ENCODE results near the gene ATP6V0C. TPM values are rescaled to one million over a fixed set of nuclear protein-coding genes. Genes with fewer than 3 reads are reported as not detected.

ATP6V0C gene
- total RNA-seq, 1 donor from 2014 or later = 311 TPM

DNA sequence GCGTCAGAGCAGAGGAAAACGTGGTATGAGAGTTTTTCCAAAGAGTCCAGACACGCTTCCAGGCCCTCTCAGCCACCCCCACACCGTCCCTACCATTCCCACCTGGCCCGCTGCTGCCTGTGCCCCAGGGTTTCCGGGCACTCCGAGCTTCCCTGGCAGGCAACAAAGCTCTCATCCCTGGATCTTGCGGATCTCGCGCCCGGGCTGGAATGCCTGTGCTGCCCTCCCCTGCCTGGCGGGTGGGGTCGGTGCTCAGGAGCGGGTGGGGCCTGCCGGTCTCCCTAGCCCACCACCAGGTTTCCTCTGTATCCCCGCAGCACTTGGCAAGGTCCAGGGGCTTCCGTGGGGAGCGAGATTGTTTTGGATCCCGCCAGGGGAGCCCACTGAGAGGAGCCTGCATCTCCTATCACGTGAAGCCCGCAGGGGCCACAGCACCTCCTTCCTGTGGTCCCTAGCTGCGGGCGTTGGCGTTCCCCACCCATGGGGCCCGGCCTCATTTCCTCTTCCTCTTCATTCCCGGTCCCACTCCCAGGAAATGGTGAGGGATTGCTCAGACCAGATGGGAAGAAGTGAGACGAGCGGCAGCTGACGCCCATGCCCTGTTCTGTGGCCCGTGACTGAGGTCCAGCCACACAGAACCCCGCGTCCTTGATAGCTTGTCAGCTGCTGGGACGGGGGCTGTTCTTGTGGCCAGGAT lies 27.8 kb upstream of the ATP6V0C start:
- no peak overlapping the region for H3K27ac Mint-ChIP-seq (ENCODE audit: unreplicated experiment)
- Histone ChIP-seq H3K9ac (ENCODE audit: low read length) (no peak overlapping the region), H3K36me3 (ENCODE audit: insufficient read depth, low read length) (no peaks in the 10 kb centered on the region), H4K20me1 (ENCODE audit: insufficient read depth, low read length) (peaks cover 75% of the 10 kb centered on the region), H3K4me3 (ENCODE audit: insufficient read depth, low read depth, low read length) (no peak overlapping the region), H3K4me2 (ENCODE audit: low read length) (no peak overlapping the region), H3K27ac (ENCODE audit: low read depth, low read length) (no peak overlapping the region), H2AFZ (ENCODE audit: low read depth, low read length) (no peak overlapping the region), H3K9me3 (ENCODE audit: insufficient read depth, low read depth, low read length) (no peaks in the 10 kb centered on the region), H3K4me1 (ENCODE audit: insufficient read depth, low read length) (peaks cover 12% of the 10 kb centered on the region), H3K79me2 (ENCODE audit: insufficient read depth, low read length) (peaks cover 2% of the 10 kb centered on the region), H3K27me3 (ENCODE audit: insufficient read depth, low read length) (no peaks in the 10 kb centered on the region)
- H3K4me1 Mint-ChIP-seq (ENCODE audit: low read depth, unreplicated experiment) = peaks cover 5% of the 10 kb centered on the region
- no peak for FAIRE-seq
- H3K9me3 Mint-ChIP-seq (ENCODE audit: unreplicated experiment) = no peaks in the 10 kb centered on the region
- TF ChIP-seq EZH2 (IDR thresholded peaks at IDR 0.05; ENCODE audit: insufficient read depth, low read length) = no peak
- TF ChIP-seq, protein P1, sequence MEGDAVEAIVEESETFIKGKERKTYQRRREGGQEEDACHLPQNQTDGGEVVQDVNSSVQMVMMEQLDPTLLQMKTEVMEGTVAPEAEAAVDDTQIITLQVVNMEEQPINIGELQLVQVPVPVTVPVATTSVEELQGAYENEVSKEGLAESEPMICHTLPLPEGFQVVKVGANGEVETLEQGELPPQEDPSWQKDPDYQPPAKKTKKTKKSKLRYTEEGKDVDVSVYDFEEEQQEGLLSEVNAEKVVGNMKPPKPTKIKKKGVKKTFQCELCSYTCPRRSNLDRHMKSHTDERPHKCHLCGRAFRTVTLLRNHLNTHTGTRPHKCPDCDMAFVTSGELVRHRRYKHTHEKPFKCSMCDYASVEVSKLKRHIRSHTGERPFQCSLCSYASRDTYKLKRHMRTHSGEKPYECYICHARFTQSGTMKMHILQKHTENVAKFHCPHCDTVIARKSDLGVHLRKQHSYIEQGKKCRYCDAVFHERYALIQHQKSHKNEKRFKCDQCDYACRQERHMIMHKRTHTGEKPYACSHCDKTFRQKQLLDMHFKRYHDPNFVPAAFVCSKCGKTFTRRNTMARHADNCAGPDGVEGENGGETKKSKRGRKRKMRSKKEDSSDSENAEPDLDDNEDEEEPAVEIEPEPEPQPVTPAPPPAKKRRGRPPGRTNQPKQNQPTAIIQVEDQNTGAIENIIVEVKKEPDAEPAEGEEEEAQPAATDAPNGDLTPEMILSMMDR (IDR thresholded peaks at IDR 0.05; ENCODE audit: insufficient read depth, low read depth, low read length) = no peak
- peaks cover 15% of the 10 kb centered on the region for H3K27me3 Mint-ChIP-seq (ENCODE audit: low read depth, unreplicated experiment)
- no peak for DNase-seq (ENCODE audit: low read depth)
- no peak overlapping the region for H3K4me3 Mint-ChIP-seq (ENCODE audit: unreplicated experiment)
- peaks cover 19% of the 10 kb centered on the region for H3K36me3 Mint-ChIP-seq (ENCODE audit: low read depth, unreplicated experiment)

DNA sequence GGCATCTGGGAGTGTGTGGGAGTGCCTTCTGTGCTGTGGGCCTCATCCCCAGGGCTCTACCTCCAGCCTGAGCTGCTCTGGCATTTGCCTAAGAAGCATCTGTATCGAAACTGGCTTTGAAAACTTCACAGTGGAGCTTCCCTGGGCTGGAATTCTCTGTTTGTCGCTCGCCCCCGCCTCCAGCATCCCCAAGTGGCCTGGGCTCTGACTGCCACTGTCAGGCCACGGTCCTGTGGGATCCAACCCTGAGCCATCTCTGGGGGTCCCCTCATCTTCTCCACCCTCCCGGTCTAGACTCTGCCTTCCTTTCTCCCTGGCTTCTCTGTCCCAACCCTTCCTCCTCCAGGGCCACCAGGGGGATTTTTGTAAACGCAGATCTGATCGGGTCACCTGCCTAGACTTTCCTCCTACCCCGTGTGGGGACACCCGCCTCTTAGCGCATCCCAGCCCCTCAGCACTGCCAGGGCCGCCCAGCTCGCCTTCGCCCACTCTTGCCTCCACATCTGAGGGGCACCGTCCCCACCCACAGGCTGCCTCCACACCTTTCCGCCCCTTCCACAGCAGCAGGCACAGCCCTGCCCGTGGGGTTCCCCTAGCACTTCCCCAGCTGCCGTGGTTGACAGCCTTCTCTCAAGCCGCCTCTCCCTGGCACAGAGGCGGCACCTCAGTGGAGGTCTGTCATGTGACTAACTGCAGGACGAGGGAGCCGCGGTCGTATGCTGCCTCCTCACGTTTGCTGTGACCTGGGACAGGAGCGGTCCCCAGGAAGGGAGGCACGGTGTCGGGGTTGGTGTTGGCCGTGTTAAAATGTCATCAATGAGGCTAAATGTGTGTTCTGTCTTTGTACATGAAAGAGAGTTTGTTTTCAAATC lies 26.9 kb upstream of the ATP6V0C start:
- DNase-seq (ENCODE audit: low read depth) (no peak), FAIRE-seq (no peak)
- Histone ChIP-seq H4K20me1 (ENCODE audit: insufficient read depth, low read length) (peaks cover 69% of the 10 kb centered on the region), H3K4me3 (ENCODE audit: insufficient read depth, low read depth, low read length) (no peak overlapping the region), H2AFZ (ENCODE audit: low read depth, low read length) (peak overlapping the region; percentile 63), H3K4me1 (ENCODE audit: insufficient read depth, low read length) (peaks cover 12% of the 10 kb centered on the region), H3K79me2 (ENCODE audit: insufficient read depth, low read length) (no peaks in the 10 kb centered on the region), H3K36me3 (ENCODE audit: insufficient read depth, low read length) (no peaks in the 10 kb centered on the region), H3K27ac (ENCODE audit: low read depth, low read length) (no peak overlapping the region), H3K9me3 (ENCODE audit: insufficient read depth, low read depth, low read length) (no peaks in the 10 kb centered on the region), H3K9ac (ENCODE audit: low read length) (peak overlapping the region; percentile 5), H3K4me2 (ENCODE audit: low read length) (peak overlapping the region; percentile 1), H3K27me3 (ENCODE audit: insufficient read depth, low read length) (no peaks in the 10 kb centered on the region)
- Mint-ChIP-seq H3K27me3 (ENCODE audit: low read depth, unreplicated experiment) (peaks cover 15% of the 10 kb centered on the region), H3K4me3 (ENCODE audit: unreplicated experiment) (no peak overlapping the region), H3K27ac (ENCODE audit: unreplicated experiment) (no peak overlapping the region), H3K9me3 (ENCODE audit: unreplicated experiment) (no peaks in the 10 kb centered on the region), H3K4me1 (ENCODE audit: low read depth, unreplicated experiment) (peaks cover 5% of the 10 kb centered on the region), H3K36me3 (ENCODE audit: low read depth, unreplicated experiment) (peaks cover 19% of the 10 kb centered on the region)
- TF ChIP-seq, protein P1 (IDR thresholded peaks at IDR 0.05; ENCODE audit: insufficient read depth, low read depth, low read length) = no peak
- no peak for TF ChIP-seq EZH2 (IDR thresholded peaks at IDR 0.05; ENCODE audit: insufficient read depth, low read length)
